GM23338 (cell line): Measurements from ENCODE around the gene SLC44A1. TPM values are rescaled to one million over a fixed set of nuclear protein-coding genes. Genes with fewer than 3 reads are reported as not detected.

Experiments
- ATAC-seq: fragments of 200-7000 bp; cut with Tn5 transposase; 3 replicates; pipeline ENCODE4 v1.9.1; 2020
- DNase-seq: peaks from one replicate; pipeline ENCODE4 v3.0.0-alpha.2; 2015; ENCODE audit warnings: low spot score
- H2AFZ ChIP-seq: fragments of 200-600 bp; sonication (generic); 2 replicates; pipeline ENCODE4 v1.8.0; 2016; ENCODE audit warnings: antibody characterized with exemption, mild to moderate bottlenecking, moderate library complexity
- H3F3A ChIP-seq: fragments of 200-600 bp; sonication (generic); replicated peaks from 2 replicates; pipeline ENCODE4 v1.8.0; 2017; ENCODE audit warnings: antibody characterized with exemption, mixed run types, low read depth
- H3K27ac ChIP-seq: fragments of 200-600 bp; sonication (generic); 2 replicates; pipeline ENCODE4 v1.6.1; 2016; ENCODE audit warnings: low read depth
- H3K27me3 ChIP-seq: fragments of 200-600 bp; sonication (generic); 2 replicates; pipeline ENCODE4 v1.8.0; 2016; ENCODE audit warnings: mild to moderate bottlenecking, mixed run types, moderate library complexity; ENCODE audit not compliant: insufficient read depth
- H3K36me3 ChIP-seq: fragments of 200-600 bp; sonication (generic); 2 replicates; pipeline ENCODE4 v1.8.0; 2016; ENCODE audit warnings: mild to moderate bottlenecking; ENCODE audit not compliant: insufficient read depth
- H3K4me1 ChIP-seq: fragments of 200-600 bp; sonication (generic); 2 replicates; pipeline ENCODE4 v1.8.0; 2016; ENCODE audit warnings: mild to moderate bottlenecking, moderate library complexity; ENCODE audit not compliant: insufficient read depth
- H3K4me2 ChIP-seq: fragments of 200-600 bp; sonication (generic); 2 replicates; pipeline ENCODE4 v1.7.1; 2017; ENCODE audit warnings: mixed run types
- H3K4me3 ChIP-seq: fragments of 200-600 bp; sonication (generic); 2 replicates; pipeline ENCODE4 v1.6.1; 2016; ENCODE audit warnings: mixed run types
- H3K79me2 ChIP-seq: fragments of 200-600 bp; sonication (generic); replicated peaks from 2 replicates; pipeline ENCODE4 v1.8.0; 2017; ENCODE audit warnings: mild to moderate bottlenecking; ENCODE audit not compliant: insufficient read depth
- H3K9me2 ChIP-seq: fragments of 200-600 bp; sonication (generic); 2 replicates; pipeline ENCODE4 v1.8.0; 2017; ENCODE audit not compliant: insufficient read depth
- H4K20me1 ChIP-seq: fragments of 200-600 bp; sonication (generic); replicated peaks from 2 replicates; pipeline ENCODE4 v1.8.0; 2017; ENCODE audit warnings: mild to moderate bottlenecking; ENCODE audit not compliant: insufficient read depth
- H3K27ac Mint-ChIP-seq: 2 replicates; pipeline ENCODE4 v1.8.0; 2020; ENCODE audit warnings: inconsistent platforms, mild to moderate bottlenecking, moderate library complexity, mixed read lengths
- H3K27me3 Mint-ChIP-seq: 3 replicates; pipeline ENCODE4 v1.8.0; 2022; ENCODE audit warnings: low read depth, mild to moderate bottlenecking, moderate library complexity, mixed read lengths, inconsistent platforms; ENCODE audit not compliant: insufficient read depth, poor library complexity
- H3K36me3 Mint-ChIP-seq: 3 replicates; pipeline ENCODE4 v1.8.0; 2021; ENCODE audit warnings: low read depth, mild to moderate bottlenecking, inconsistent platforms, moderate library complexity, mixed read lengths
- H3K4me1 Mint-ChIP-seq: 3 replicates; pipeline ENCODE4 v1.8.0; 2020; ENCODE audit warnings: mild to moderate bottlenecking, inconsistent platforms, mixed read lengths
- H3K4me3 Mint-ChIP-seq: 3 replicates; pipeline ENCODE4 v1.8.0; 2021; ENCODE audit warnings: moderate library complexity, mild to moderate bottlenecking, inconsistent platforms, mixed read lengths
- H3K9me3 Mint-ChIP-seq: 3 replicates; pipeline ENCODE4 v1.8.0; 2020; ENCODE audit warnings: moderate library complexity, mild to moderate bottlenecking, inconsistent platforms, mixed read lengths
- CREB1 ChIP-seq: fragments of 250-450 bp; sonication (Bioruptor Pico); IDR thresholded peaks from 2 replicates; pipeline ENCODE4 v1.5.0; 2020; ENCODE audit warnings: low read depth, mild to moderate bottlenecking, moderate library complexity
- CTCF ChIP-seq, 2 experiments: fragments of 200-600 bp in 1 of 2; sonication (generic) in 1 of 2; conservative IDR thresholded peaks; 2 replicates each; pipeline versions ENCODE4 v1.5.1 to v1.6.1; 2016 to 2017; ENCODE audit warnings: antibody characterized with exemption in 2 of 2, low read depth in 2 of 2, mild to moderate bottlenecking in 2 of 2, moderate library complexity in 1 of 2
- JUNB ChIP-seq: IDR thresholded peaks from one replicate; pipeline ENCODE4 v1.6.1; 2016; ENCODE audit warnings: antibody characterized with exemption; ENCODE audit not compliant: unreplicated experiment
- NANOG ChIP-seq: IDR thresholded peaks from 2 replicates; pipeline ENCODE4 v1.6.1; 2016; ENCODE audit warnings: antibody characterized with exemption, borderline replicate concordance
- POLR2AphosphoS5 ChIP-seq: IDR thresholded peaks from 2 replicates; pipeline ENCODE4 v1.6.1; 2016; ENCODE audit warnings: antibody characterized with exemption, low read depth
- REST ChIP-seq: IDR thresholded peaks from one replicate; pipeline ENCODE4 v1.6.1; 2018; ENCODE audit warnings: antibody characterized with exemption; ENCODE audit not compliant: unreplicated experiment
- STAT1 ChIP-seq: IDR thresholded peaks from one replicate; pipeline ENCODE4 v1.6.1; 2016; ENCODE audit warnings: antibody characterized with exemption; ENCODE audit not compliant: unreplicated experiment
- ZNF114 ChIP-seq: fragments of 250-450 bp; sonication (Bioruptor Pico); IDR thresholded peaks from 2 replicates; pipeline ENCODE4 v1.5.0; 2020; ENCODE audit warnings: mild to moderate bottlenecking, moderate library complexity
- ZNF462 ChIP-seq: fragments of 250-450 bp; sonication (Bioruptor Pico); IDR thresholded peaks from 2 replicates; pipeline ENCODE4 v1.5.0; 2020; ENCODE audit warnings: mild to moderate bottlenecking, moderate library complexity
- polyA plus RNA-seq: library from polyadenylated mRNA; unstranded; fragments of >200 nt; fragmentation: Nextera tagmentation; extraction: Ambion mirVana; gene quantifications from 2 replicates; pipeline ENCODE4 v1.2.1, GENCODE V29; 2016
- total RNA-seq: library from RNA; depleted of rRNA; stranded (reverse); fragments of >200 nt; shearing (Covaris generic); gene quantifications from 2 replicates; pipeline ENCODE4 v1.2.3, GENCODE V29; 2014
- TF ChIP-seq, protein P1 (sequence below): IDR thresholded peaks from 2 replicates; pipeline ENCODE4 v1.6.1; 2016; ENCODE audit warnings: antibody characterized with exemption

Gene SLC44A1
- total and polyA plus RNA-seq, 2 experiments from 2014 or later = 14.9 to 75.0 TPM

DNA sequence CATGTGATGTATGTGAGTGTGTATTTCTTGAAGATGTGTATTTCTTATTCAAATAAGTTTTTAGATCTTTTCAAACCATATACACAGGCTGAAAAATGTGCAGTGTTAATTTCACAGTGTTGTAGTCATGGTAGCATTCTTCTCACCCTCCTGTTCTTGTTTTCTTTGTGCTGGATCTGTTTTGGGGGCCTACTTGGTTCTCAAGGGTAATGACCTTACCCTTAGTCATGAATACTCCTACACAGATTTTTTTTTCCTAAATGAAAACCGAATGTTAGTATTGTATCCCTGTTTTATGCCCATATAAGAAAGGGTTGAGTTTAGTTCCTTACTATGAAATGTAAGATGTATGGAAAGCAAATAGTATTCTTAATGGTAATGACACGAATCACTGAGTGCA lies 88.0 kb downstream of the SLC44A1 start (continued):
- TF ChIP-seq ZNF462 (no peak), CREB1 (CRISPR knock-in tag) (no peak), CTCF (conservative IDR thresholded peaks at IDR 0.05; ENCODE audit: low read depth in 2 of 2) (no peak)

DNA sequence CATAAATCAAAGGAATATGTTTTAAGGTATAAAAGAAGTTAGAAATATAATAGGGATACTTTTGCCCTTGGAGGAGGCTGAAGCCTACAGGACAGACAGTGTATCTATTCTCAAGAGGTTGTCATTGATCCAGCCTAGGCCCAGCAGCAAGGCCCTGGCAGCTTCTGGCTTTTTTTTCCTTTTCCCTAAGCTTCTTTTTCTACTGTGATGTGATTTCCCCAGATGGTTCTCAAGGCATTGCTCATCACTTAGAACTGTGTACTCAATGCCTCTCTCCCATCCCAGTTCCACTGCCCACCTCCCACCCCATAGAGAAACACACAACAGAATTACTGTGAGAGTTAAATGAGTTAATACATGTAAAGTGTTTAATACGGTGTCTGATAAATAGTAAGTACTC lies 88.6 kb downstream of the SLC44A1 start:
- no peak for DNase-seq
- peaks cover 2% of the 10 kb centered on the region for H3K27me3 Mint-ChIP-seq
- Histone ChIP-seq H3F3A (no peaks in the 10 kb centered on the region), H4K20me1 (no peaks in the 10 kb centered on the region), H3K9me2 (no peaks in the 10 kb centered on the region), H3K27me3 (no peaks in the 10 kb centered on the region), H3K4me1 (0 out of 2 replicates have a peak, but pooled peaks cover 5% of the 10 kb centered on the region), H3K79me2 (0 out of 2 replicates have a peak, but pooled peaks cover 3% of the 10 kb centered on the region), H2AFZ (no peak overlapping the region), H3K36me3 (no peaks in the 10 kb centered on the region; the same call in 1 of the 2 replicates), H3K4me2 (no peak overlapping the region), H3K27ac (no peak overlapping the region), H3K4me3 (no peak overlapping the region)
- no peaks in the 10 kb centered on the region for H3K9me3 Mint-ChIP-seq
- H3K4me1 Mint-ChIP-seq = peaks cover 23% of the 10 kb centered on the region
- H3K36me3 Mint-ChIP-seq = peaks cover 9% of the 10 kb centered on the region; the same call in 2 of the 3 replicates
- no peak for ATAC-seq
- no peak overlapping the region for H3K4me3 Mint-ChIP-seq
- no peak overlapping the region for H3K27ac Mint-ChIP-seq
- no peak for TF ChIP-seq STAT1
- TF ChIP-seq JUNB = no peak
- TF ChIP-seq NANOG = no peak
- TF ChIP-seq POLR2AphosphoS5 = no peak
- TF ChIP-seq, protein P1, sequence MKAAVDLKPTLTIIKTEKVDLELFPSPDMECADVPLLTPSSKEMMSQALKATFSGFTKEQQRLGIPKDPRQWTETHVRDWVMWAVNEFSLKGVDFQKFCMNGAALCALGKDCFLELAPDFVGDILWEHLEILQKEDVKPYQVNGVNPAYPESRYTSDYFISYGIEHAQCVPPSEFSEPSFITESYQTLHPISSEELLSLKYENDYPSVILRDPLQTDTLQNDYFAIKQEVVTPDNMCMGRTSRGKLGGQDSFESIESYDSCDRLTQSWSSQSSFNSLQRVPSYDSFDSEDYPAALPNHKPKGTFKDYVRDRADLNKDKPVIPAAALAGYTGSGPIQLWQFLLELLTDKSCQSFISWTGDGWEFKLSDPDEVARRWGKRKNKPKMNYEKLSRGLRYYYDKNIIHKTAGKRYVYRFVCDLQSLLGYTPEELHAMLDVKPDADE = no peak
- TF ChIP-seq ZNF114 (CRISPR knock-in tag) = no peak
- TF ChIP-seq REST = no peak
- no peak for TF ChIP-seq CREB1 (CRISPR knock-in tag)
